SK-N-SH (cell line): ENCODE results near the gene TSSK2. TPM values are rescaled to one million over a fixed set of nuclear protein-coding genes. Genes with fewer than 3 reads are reported as not detected.

Experiments used
- CTCF ChIA-PET: fragments of 300-600, 350-600 bp; formaldehyde crosslinking; extraction: SDS; loops from one replicate; lab custom pipeline; 2021; lab: Yijun Ruan, JAX
- POLR2A ChIA-PET: fragments of 350-600 bp; sonication (Branson Sonifier 250); formaldehyde crosslinking; extraction: SDS; loops from one replicate; lab custom pipeline; 2020; ENCODE audit warnings: antibody characterized with exemption, inconsistent platforms; lab: Yijun Ruan, JAX
- DNase-seq: peaks from one replicate; pipeline ENCODE4 v3.0.0; 2012
- H2AFZ ChIP-seq: fragments of 200-600 bp; sonication (generic); 2 replicates; pipeline ENCODE4 v1.8.1; 2016; ENCODE audit warnings: antibody characterized with exemption, mild to moderate bottlenecking, low read depth
- H3F3A ChIP-seq: fragments of 200-600 bp; sonication (generic); replicated peaks from 2 replicates; pipeline ENCODE3; 2016; ENCODE audit warnings: antibody characterized with exemption, mild to moderate bottlenecking; ENCODE audit not compliant: insufficient read depth
- H3K27ac ChIP-seq, 2 experiments: fragments of 200-500 bp in 1 of 2; fragments of 200-600 bp in 1 of 2; sonication (Bioruptor generic) in 1 of 2; sonication (generic), shearing (Covaris generic) in 1 of 2; 2 replicates each; pipeline versions ENCODE4 v1.5.1 to v1.6.1; 2014 to 2016; ENCODE audit warnings: low read depth in 2 of 2, inconsistent platforms in 1 of 2, low read length in 1 of 2, mild to moderate bottlenecking in 1 of 2, mixed read lengths in 1 of 2
- H3K27me3 ChIP-seq: fragments of 200-600 bp; sonication (generic), shearing (Covaris generic); 2 replicates; pipeline ENCODE4 v1.6.1; 2016; ENCODE audit warnings: mixed run types; ENCODE audit not compliant: insufficient read depth
- H3K36me3 ChIP-seq, 2 experiments: fragments of 200-500 bp in 1 of 2; fragments of 200-600 bp in 1 of 2; sonication (Bioruptor generic) in 1 of 2; sonication (generic) in 1 of 2; replicated peaks in 1 of 2; 2 replicates each; pipeline versions ENCODE3 to v1.5.1; 2014 to 2016; ENCODE audit warnings: low read length in 1 of 2, mild to moderate bottlenecking in 1 of 2; ENCODE audit not compliant: insufficient read depth in 2 of 2, control insufficient read depth in 1 of 2
- H3K4me1 ChIP-seq, 2 experiments: fragments of 200-500 bp in 1 of 2; fragments of 200-600 bp in 1 of 2; sonication (Bioruptor generic) in 1 of 2; sonication (generic), shearing (Covaris generic) in 1 of 2; 2 replicates each; pipeline versions ENCODE4 v1.5.1 to v1.6.1; 2014 to 2016; ENCODE audit warnings: low read depth in 1 of 2, low read length in 1 of 2, mixed run types in 1 of 2; ENCODE audit not compliant: insufficient read depth in 2 of 2, control insufficient read depth in 1 of 2
- H3K4me2 ChIP-seq: fragments of 200-600 bp; sonication (generic), shearing (Covaris generic); 2 replicates; pipeline ENCODE4 v1.6.1; 2017; ENCODE audit warnings: mixed run types
- H3K4me3 ChIP-seq, 2 experiments: fragments of 200-500 bp in 1 of 2; fragments of 200-600 bp in 1 of 2; sonication (Bioruptor generic) in 1 of 2; sonication (generic), shearing (Covaris generic) in 1 of 2; 2 replicates each; pipeline versions ENCODE4 v1.5.1 to v1.8.1; 2014 to 2016; ENCODE audit warnings: low read depth in 2 of 2, inconsistent platforms in 1 of 2, low read length in 1 of 2, mild to moderate bottlenecking in 1 of 2, mixed read lengths in 1 of 2, moderate library complexity in 1 of 2
- H3K79me2 ChIP-seq: fragments of 200-600 bp; sonication (generic); 2 replicates; pipeline ENCODE4 v1.8.1; 2017; ENCODE audit warnings: mild to moderate bottlenecking; ENCODE audit not compliant: insufficient read depth
- H3K9ac ChIP-seq: fragments of 200-600 bp; sonication (generic); 2 replicates; pipeline ENCODE4 v1.6.1; 2017; ENCODE audit warnings: mixed run types
- H3K9me2 ChIP-seq: fragments of 200-600 bp; sonication (generic); 2 replicates; pipeline ENCODE4 v1.6.1; 2017; ENCODE audit warnings: mixed run types
- H3K9me3 ChIP-seq: fragments of 200-600 bp; sonication (generic); 2 replicates; pipeline ENCODE4 v1.6.1; 2017; ENCODE audit warnings: mixed run types, mild to moderate bottlenecking, moderate library complexity
- H4K20me1 ChIP-seq: fragments of 200-600 bp; sonication (generic); 2 replicates; pipeline ENCODE4 v1.6.1; 2017; ENCODE audit warnings: mild to moderate bottlenecking, mixed run types; ENCODE audit not compliant: insufficient read depth
- CHD2 ChIP-seq: fragments of 150-350 bp; IDR thresholded peaks from 2 replicates; pipeline ENCODE4 v1.6.1; 2018; ENCODE audit warnings: low read length; ENCODE audit not compliant: partially characterized antibody
- CTCF ChIP-seq: fragments of 200-600 bp; sonication (generic); IDR thresholded peaks from 2 replicates; pipeline ENCODE4 v1.6.1; 2017; ENCODE audit warnings: antibody characterized with exemption, mild to moderate bottlenecking, moderate library complexity
- JUND ChIP-seq: IDR thresholded peaks from 2 replicates; pipeline ENCODE4 v1.4.0; 2012
- NFIC ChIP-seq: IDR thresholded peaks from 2 replicates; pipeline ENCODE4 v1.4.0; 2012; ENCODE audit warnings: borderline replicate concordance
- NRF1 ChIP-seq: IDR thresholded peaks from 2 replicates; pipeline ENCODE4 v1.6.1; 2012; ENCODE audit warnings: low read depth, mild to moderate bottlenecking, low read length
- RAD21 ChIP-seq: IDR thresholded peaks from 2 replicates; pipeline ENCODE4 v1.6.1; 2012; ENCODE audit warnings: mild to moderate bottlenecking, low read length
- SIN3A ChIP-seq: IDR thresholded peaks from 2 replicates; pipeline ENCODE4 v1.6.1; 2012; ENCODE audit warnings: low read depth, mild to moderate bottlenecking, low read length, moderate library complexity, borderline replicate concordance
- SMC3 ChIP-seq: IDR thresholded peaks from 2 replicates; pipeline ENCODE4 v1.6.1; 2012; ENCODE audit warnings: low read depth, low read length, improper control_type of control experiment
- TEAD4 ChIP-seq: IDR thresholded peaks from 2 replicates; pipeline ENCODE4 v1.4.0; 2012; ENCODE audit warnings: mild to moderate bottlenecking, borderline replicate concordance; ENCODE audit not compliant: insufficient read depth
- WGBS: methylation state at CpG from one replicate; pipeline ENCODE4 v1.1.6; 2017; ENCODE audit warnings: low lambda C conversion rate; 5-methylcytosine and 5-hydroxymethylcytosine counted together
- polyA plus RNA-seq, 3 experiments: library from polyadenylated mRNA; depleted of rRNA; stranded (reverse); fragments of >200 nt; gene quantifications; 2 replicates each; pipeline ENCODE4 v1.2.3, GENCODE V29; 2012
- TF ChIP-seq, protein P1 (sequence below): IDR thresholded peaks from 2 replicates; pipeline ENCODE4 v1.4.0; 2012; ENCODE audit warnings: low read depth, borderline replicate concordance

Gene TSSK2
- polyA plus RNA-seq, 1 of the 3 experiments (the other 2 are of a cell fraction), result not detected

GRCh38 chr22:19133561-19133960, 2.5 kb downstream of the TSSK2 start:
- 100% methylated on average over 1 of the region's 13 CpGs for WGBS
- H3K4me1 ChIP-seq, result no peaks in the 10 kb centered on the region
- peaks cover 4 to 47% of the 10 kb centered on the region in 2 experiments for H3K36me3 ChIP-seq
- no peak for DNase-seq
- no peak overlapping the region for H3K9ac ChIP-seq
- H3K9me3 ChIP-seq, result no peaks in the 10 kb centered on the region
- TF ChIP-seq SMC3 (no peak), SIN3A (no peak), CHD2 (no peak), TEAD4 (no peak), CTCF (no peak), NFIC (no peak)
- TF ChIP-seq, protein P1, sequence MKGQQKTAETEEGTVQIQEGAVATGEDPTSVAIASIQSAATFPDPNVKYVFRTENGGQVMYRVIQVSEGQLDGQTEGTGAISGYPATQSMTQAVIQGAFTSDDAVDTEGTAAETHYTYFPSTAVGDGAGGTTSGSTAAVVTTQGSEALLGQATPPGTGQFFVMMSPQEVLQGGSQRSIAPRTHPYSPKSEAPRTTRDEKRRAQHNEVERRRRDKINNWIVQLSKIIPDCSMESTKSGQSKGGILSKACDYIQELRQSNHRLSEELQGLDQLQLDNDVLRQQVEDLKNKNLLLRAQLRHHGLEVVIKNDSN, result no peak
- H3K79me2 ChIP-seq, result no peaks in the 10 kb centered on the region
- no peak overlapping the region for H3K4me2 ChIP-seq
- POLR2A ChIA-PET, result no interaction called here
- H4K20me1 ChIP-seq, result no peaks in the 10 kb centered on the region
- no peaks in the 10 kb centered on the region for H3F3A ChIP-seq
- no peaks in the 10 kb centered on the region for H3K27me3 ChIP-seq
- H3K4me3 ChIP-seq, result no peak overlapping the region
- CTCF ChIA-PET, result interaction anchor here (0.8 to 0.9 kb wide), 2 partner anchors 11 kb away, joined by 3 read pairs; partner anchors contain the start of gene ESS2
- no peaks in the 10 kb centered on the region for H3K9me2 ChIP-seq
- H2AFZ ChIP-seq, result no peak overlapping the region
- no peak overlapping the region for H3K27ac ChIP-seq

GRCh38 chr22:19134176-19134831, 3.2 kb downstream of the TSSK2 start:
- no peaks in the 10 kb centered on the region for H3F3A ChIP-seq
- no peak overlapping the region for H3K9ac ChIP-seq
- no peak for TF ChIP-seq RAD21
- TF ChIP-seq JUND, result no peak
- no peak for TF ChIP-seq NRF1
- no peak for DNase-seq
- H3K4me3 ChIP-seq, result no peak overlapping the region
- H3K4me1 ChIP-seq, result no peaks in the 10 kb centered on the region
- no peaks in the 10 kb centered on the region for H4K20me1 ChIP-seq
- H3K9me2 ChIP-seq, result no peaks in the 10 kb centered on the region
- POLR2A ChIA-PET, result no interaction called here
- no peak overlapping the region for H3K27ac ChIP-seq
- H2AFZ ChIP-seq, result no peak overlapping the region
- no peaks in the 10 kb centered on the region for H3K9me3 ChIP-seq
- H3K36me3 ChIP-seq, result peaks cover 9 to 55% of the 10 kb centered on the region in 2 experiments
- WGBS, result 95% methylated on average over 13 of the region's 21 CpGs
- no peaks in the 10 kb centered on the region for H3K27me3 ChIP-seq
- no peak overlapping the region for H3K4me2 ChIP-seq
- CTCF ChIA-PET, result interaction anchor here (0.9 kb wide), 1 partner anchor 11 kb away, joined by 3 read pairs; no protein-coding TSS in a partner anchor
- H3K79me2 ChIP-seq, result no peaks in the 10 kb centered on the region
